ENCODE results near the gene ZNF593.

Gene ZNF593

GRCh38 chr1:26213335-26213905, 43.7 kb downstream of the ZNF593 start:
- DNase-seq: no peak

GRCh38 chr1:26215246-26215645, 45.5 kb downstream of the ZNF593 start:
- no peak for DNase-seq

GRCh38 chr1:26218906-26219494, 49.3 kb downstream of the ZNF593 start:
- DNase-seq: no peak
